ENCODE data around the gene ATP5MC2.
"Not testable (repeated sequence)": the region's sequence is repeated elsewhere in the genome, so short reads cannot be mapped to it uniquely, and the experiment has no call there.

Gene ATP5MC2

GRCh38 chr12:53694756-53695151, 18.9 kb upstream of the ATP5MC2 start:
- DNase-seq (ENCODE audit: low read depth) = no peak

- DNase-seq (ENCODE audit: low read depth) = no peak
Observed at GRCh38 chr12:53688134-53688533, 12.3 kb upstream of the ATP5MC2 start.

- DNase-seq (ENCODE audit: low read depth) = no peak
Observed at GRCh38 chr12:53686436-53686835, 10.6 kb upstream of the ATP5MC2 start.

GRCh38 chr12:53684654-53685220, 8.9 kb upstream of the ATP5MC2 start:
- no peak for DNase-seq (ENCODE audit: low read depth)

- DNase-seq (ENCODE audit: low read depth) = no peak
Observed at GRCh38 chr12:53683983-53684382, 8.1 kb upstream of the ATP5MC2 start.

- DNase-seq (ENCODE audit: low read depth) = no peak
Observed at GRCh38 chr12:53683494-53683893, 7.6 kb upstream of the ATP5MC2 start.

GRCh38 chr12:53680061-53680460, 4.2 kb upstream of the ATP5MC2 start:
- DNase-seq (ENCODE audit: low read depth) = not testable (repeated sequence)

- no peak for DNase-seq (ENCODE audit: low read depth)
Observed at GRCh38 chr12:53677800-53678148, 1.9 kb upstream of the ATP5MC2 start.

GRCh38 chr12:53677016-53677799, 1.3 kb upstream of the ATP5MC2 start:
- DNase-seq (ENCODE audit: low read depth) = no peak

- no peak for DNase-seq (ENCODE audit: low read depth)
Observed at GRCh38 chr12:53676656-53677015, 753 bp upstream of the ATP5MC2 start.

GRCh38 chr12:53674977-53675700, 744 bp downstream of the ATP5MC2 start:
- no peak for DNase-seq (ENCODE audit: low read depth)

- DNase-seq (ENCODE audit: low read depth) = no peak
Observed at GRCh38 chr12:53670971-53671370, 4.9 kb downstream of the ATP5MC2 start.

GRCh38 chr12:53670308-53670707, 5.6 kb downstream of the ATP5MC2 start:
- DNase-seq (ENCODE audit: low read depth) = no peak

- DNase-seq (ENCODE audit: low read depth) = no peak
Observed at GRCh38 chr12:53667080-53667479, 8.8 kb downstream of the ATP5MC2 start.

GRCh38 chr12:53664936-53665335, 10.9 kb downstream of the ATP5MC2 start:
- DNase-seq (ENCODE audit: low read depth) = no peak

- no peak for DNase-seq (ENCODE audit: low read depth)
Observed at GRCh38 chr12:53664191-53664590, 11.7 kb downstream of the ATP5MC2 start.

GRCh38 chr12:53660041-53660440, 15.8 kb downstream of the ATP5MC2 start:
- DNase-seq (ENCODE audit: low read depth) = no peak

GRCh38 chr12:53659571-53659981, 16.3 kb downstream of the ATP5MC2 start:
- no peak for DNase-seq (ENCODE audit: low read depth)

- no peak for DNase-seq (ENCODE audit: low read depth)
Observed at GRCh38 chr12:53659011-53659551, 16.8 kb downstream of the ATP5MC2 start.

- DNase-seq (ENCODE audit: low read depth) = no peak
Observed at GRCh38 chr12:53657041-53657440, 18.8 kb downstream of the ATP5MC2 start.

- DNase-seq (ENCODE audit: low read depth) = no peak
Observed at GRCh38 chr12:53653595-53653994, 22.3 kb downstream of the ATP5MC2 start.

GRCh38 chr12:53652366-53652765, 23.5 kb downstream of the ATP5MC2 start:
- DNase-seq (ENCODE audit: low read depth) = no peak

GRCh38 chr12:53651737-53652136, 24.1 kb downstream of the ATP5MC2 start:
- DNase-seq (ENCODE audit: low read depth) = no peak
